Bronchial epithelial cell (primary cell): ENCODE results near the gene CD200R1. TPM values are rescaled to one million over a fixed set of nuclear protein-coding genes. Genes with fewer than 3 reads are reported as not detected.
A peak's percentile ranks its signal among the peaks of the same experiment; 100 is the strongest.

ENCODE experiments used
- DNase-seq: peaks from one replicate; pipeline ENCODE4 v3.0.0-alpha.2; 2010; ENCODE audit warnings: low read depth
- FAIRE-seq: peaks from 2 replicates; lab custom pipeline; 2011; peaks lifted over from hg19 to GRCh38; lab: Jason Lieb, UNC
- H3K27me3 ChIP-seq: 2 replicates; pipeline ENCODE4 v1.5.1; 2011; ENCODE audit warnings: low read length; ENCODE audit not compliant: control insufficient read depth, insufficient read depth
- H3K36me3 ChIP-seq: 2 replicates; pipeline ENCODE4 v1.5.1; 2011; ENCODE audit warnings: low read length; ENCODE audit not compliant: control insufficient read depth, insufficient read depth
- H3K4me3 ChIP-seq: 2 replicates; pipeline ENCODE4 v1.5.1; 2011; ENCODE audit warnings: mild to moderate bottlenecking, low read depth, low read length, control low read depth
- CTCF ChIP-seq: IDR thresholded peaks from 2 replicates; pipeline ENCODE4 v1.5.1; 2011; ENCODE audit warnings: mild to moderate bottlenecking, moderate library complexity, low read length, control low read depth, inconsistent platforms; ENCODE audit not compliant: insufficient read depth, severe bottlenecking
- total RNA-seq: library from RNA; depleted of rRNA; stranded (reverse); fragments of >200 nt; gene quantifications from 2 replicates; pipeline ENCODE4 v1.2.1, GENCODE V29; 2014

Gene CD200R1
- total RNA-seq, 1 donor from 2014 or later = not detected

DNA sequence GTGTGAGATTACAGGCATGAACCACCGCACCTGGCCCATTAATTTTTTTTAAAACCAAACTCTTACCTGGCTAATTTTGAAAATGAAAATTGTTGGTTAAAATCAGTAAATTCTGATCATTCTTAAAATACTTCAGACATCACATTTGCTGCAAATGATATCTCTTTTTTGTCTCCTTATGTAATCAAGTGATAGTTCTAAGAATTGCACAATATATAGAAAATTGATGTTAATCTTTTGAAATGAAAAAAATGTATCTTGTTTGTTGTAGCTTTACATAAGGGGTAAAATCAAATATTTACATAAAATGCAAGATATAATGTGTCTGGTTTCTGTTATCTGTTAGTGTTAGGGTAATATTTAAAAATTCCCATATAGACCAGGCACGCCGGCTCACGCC, 20.9 kb upstream of the CD200R1 start:
- Histone ChIP-seq H3K36me3 (no peaks in the 10 kb centered on the region), H3K4me3 (no peak overlapping the region), H3K27me3 (no peaks in the 10 kb centered on the region)
- no peak for TF ChIP-seq CTCF
- FAIRE-seq = no peak
- DNase-seq = no peak

DNA sequence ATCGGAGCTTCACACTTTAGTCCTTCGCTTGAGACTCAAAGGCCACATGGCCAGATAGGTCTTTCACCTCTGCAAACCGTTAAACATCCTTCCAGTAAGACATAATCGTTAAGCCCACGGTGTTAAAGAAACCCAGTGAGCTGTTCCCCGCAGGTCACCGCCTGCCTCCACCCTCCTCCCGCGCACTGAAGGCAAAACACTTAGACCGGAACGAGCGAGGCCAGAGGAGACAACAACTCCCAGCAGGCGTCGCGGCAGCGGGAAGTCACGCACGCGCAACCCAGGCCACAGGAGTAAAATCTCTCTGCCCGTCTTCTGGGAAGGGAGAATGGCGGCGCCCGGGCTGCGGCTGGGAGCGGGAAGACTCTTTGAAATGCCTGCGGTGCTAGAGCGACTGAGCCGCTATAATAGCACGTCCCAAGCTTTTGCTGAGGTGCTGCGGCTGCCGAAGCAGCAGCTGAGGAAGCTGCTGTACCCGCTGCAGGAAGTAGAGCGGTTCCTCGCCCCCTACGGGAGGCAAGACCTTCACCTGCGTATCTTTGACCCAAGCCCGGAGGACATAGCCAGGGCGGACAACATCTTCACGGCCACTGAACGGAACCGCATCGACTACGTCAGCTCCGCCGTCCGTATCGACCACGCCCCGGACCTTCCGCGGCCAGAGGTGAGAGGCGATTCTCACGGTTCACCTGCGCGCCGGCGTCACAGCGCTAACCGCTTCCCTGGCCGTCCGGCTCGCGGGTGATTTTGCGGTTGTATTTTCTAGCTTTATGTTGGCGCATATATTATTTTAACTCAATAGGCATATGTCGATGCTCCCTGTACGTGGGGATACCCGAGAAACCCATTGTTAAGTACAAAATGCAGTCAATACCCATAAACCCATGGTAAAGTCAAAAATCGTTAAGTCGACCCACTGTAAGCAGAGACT, 16.0 kb upstream of the CD200R1 start, which contains the start of gene GTPBP8:
TSS of gene GTPBP8 (plus strand) at position 313 of the 931 bp plus-strand sequence. CDS start at position 329, 16 bp downstream.
- DNase-seq = peak; percentile 84
- no peaks in the 10 kb centered on the region for H3K36me3 ChIP-seq
- peak within 1 kb of the TSS; percentile 83 for H3K4me3 ChIP-seq
- TF ChIP-seq CTCF = no peak
- FAIRE-seq = no peak
- H3K27me3 ChIP-seq = no peaks in the 10 kb centered on the region

DNA sequence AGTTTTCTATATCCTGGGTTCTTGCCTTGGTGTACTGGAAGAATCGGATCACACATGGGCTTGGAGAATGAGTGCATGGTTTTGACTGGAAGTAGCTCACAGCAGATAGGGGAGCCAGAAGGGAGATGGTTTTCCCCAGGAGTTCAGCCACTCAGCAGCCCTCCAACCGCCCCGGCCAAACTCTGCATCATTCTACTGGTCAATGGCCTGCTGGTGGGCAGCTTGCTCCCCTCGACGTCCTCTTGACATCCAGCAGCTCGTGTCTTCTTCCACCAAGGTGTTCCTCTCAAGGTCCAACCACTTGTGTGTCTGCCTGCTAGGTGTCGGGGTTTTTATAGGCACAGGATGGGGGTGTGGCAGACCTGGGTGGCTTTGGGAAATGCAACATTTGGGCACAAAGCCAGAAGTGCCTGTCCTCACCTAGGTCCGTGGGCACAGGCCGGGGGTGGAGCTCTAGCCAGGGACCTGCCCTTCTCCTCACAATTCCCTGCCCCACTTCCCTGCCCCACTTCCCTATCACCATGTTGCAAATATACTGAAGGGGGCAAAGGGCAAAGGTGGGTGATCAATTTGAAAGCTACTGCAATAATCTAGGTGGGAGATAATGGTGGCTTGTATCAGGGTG, 12.9 kb upstream of the CD200R1 start:
- TF ChIP-seq CTCF = no peak
- Histone ChIP-seq H3K36me3 (no peaks in the 10 kb centered on the region), H3K4me3 (no peak overlapping the region), H3K27me3 (no peaks in the 10 kb centered on the region)
- DNase-seq = no peak
- no peak for FAIRE-seq

DNA sequence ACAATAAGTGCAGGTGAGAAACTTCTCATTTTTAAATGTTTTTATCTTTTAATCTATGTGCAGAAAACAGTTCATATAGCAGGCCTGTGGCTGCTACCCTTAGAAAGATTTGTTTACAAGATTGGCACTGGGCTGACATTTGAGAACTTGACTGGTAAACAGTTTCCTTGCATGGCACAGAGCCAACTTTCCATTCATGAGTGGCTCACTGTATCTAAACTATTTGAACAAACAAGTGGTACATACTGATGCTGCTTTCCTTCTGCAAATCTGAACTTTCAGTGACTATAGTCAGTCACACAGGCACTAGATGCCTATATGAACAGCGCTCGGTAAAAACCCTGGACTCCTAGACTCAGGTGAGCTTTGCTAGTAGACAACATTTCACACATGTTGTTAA, 9.6 kb upstream of the CD200R1 start:
- no peaks in the 10 kb centered on the region for H3K36me3 ChIP-seq
- no peak for TF ChIP-seq CTCF
- no peak overlapping the region for H3K4me3 ChIP-seq
- DNase-seq = peak; percentile 14
- no peaks in the 10 kb centered on the region for H3K27me3 ChIP-seq
- FAIRE-seq = no peak

- Histone ChIP-seq H3K27me3 (no peaks in the 10 kb centered on the region), H3K4me3 (no peak overlapping the region), H3K36me3 (no peaks in the 10 kb centered on the region)
- no peak for DNase-seq
- FAIRE-seq = no peak
- TF ChIP-seq CTCF = no peak
These were observed 7.8 kb upstream of the CD200R1 start for GRCh38 chr3:112982710-112983109.
